Non-pigmented ciliary epithelial cell (primary cell): Measurements from ENCODE around the gene SARS1.
"Not testable (repeated sequence)": the region's sequence is repeated elsewhere in the genome, so short reads cannot be mapped to it uniquely, and the experiment has no call there.

Experiments used
- DNase-seq: peaks from one replicate; pipeline ENCODE4 v3.0.0-alpha.2; 2010; ENCODE audit warnings: low read depth

The SARS1 gene

DNA sequence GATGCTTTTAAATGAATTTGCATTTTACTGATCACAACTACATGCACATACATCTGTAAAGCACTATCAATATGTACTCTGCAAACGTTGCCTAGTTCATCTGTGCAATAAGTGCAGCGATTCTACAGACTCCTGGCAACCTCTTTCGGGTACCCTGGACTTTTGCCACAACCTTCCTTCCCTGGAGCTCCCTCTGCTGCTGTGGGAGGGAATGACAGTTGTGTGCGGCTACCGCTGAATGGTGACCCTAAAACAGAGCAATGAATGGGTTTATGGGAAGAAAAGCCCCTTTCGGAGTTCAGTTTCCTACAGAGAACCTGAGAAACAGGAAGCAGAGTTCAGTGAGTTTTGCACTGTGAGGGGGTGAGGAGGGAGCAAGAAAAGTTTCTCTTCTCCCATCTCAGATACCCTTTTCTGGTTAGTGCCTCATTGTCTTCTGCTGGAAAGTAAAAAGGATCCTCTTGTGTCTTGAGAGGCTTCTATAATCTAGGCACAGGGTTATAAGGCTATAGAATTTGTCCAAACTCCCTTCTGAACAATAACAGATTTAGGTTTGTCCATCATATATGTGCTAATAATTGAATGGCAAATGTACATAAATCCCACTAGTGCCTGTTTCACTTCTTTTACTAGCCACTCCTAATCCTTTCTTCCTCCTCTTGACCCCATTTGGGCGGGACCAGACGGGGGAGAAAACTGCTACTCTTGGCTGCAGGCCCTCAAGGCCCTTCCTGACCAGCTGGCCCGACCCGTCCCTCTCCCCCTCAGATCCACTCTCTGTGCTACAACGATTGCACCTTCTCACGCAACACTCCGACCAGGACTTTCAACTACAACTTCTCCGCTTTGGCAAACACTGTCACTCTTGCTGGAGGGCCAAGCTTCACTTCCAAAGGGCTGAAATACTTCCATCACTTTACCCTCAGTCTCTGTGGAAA lies 19.8 kb upstream of the SARS1 start:
- no peak for DNase-seq

DNA sequence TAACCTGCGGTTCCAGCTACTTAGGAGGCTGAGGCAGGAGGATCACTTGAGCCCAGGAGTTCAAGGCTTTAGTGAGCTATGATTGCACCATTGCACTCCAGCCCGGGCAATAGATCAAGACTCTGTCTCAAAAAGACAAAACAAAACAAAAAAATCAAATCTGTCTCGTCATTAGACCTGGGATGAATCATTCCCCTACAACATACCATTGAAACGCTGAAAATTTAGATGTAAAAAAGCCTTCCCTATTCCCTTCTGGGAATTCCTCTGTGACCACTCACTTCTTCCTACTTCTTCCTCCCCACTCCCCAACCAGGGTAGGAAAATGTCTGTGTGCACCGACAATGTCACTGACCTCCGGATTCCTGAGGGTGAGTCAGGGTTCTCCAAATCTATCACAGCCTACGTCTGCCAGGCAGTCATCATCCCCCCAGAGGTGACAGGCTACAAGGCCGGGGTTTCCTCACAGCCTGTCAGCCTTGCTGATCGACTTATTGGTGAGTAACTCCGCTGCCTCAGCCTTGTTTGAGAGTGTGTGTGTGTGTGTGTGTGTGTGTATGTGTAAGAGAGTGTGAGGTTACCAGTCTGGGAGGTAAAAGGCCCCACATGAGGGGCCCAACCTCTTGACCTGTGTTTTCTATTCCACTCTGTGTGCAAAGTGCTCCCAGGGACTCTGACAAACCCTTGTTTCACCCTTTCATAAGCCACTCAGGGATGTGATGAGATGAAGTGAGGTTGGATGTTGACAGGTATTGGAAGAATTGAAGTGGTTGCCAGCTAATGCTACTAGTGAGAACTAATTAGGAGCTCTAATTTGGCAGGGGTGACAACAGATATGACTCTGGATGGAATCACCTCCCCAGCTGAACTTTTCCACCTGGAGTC lies 16.3 kb upstream of the SARS1 start:
- peak; percentile 98 for DNase-seq

DNA sequence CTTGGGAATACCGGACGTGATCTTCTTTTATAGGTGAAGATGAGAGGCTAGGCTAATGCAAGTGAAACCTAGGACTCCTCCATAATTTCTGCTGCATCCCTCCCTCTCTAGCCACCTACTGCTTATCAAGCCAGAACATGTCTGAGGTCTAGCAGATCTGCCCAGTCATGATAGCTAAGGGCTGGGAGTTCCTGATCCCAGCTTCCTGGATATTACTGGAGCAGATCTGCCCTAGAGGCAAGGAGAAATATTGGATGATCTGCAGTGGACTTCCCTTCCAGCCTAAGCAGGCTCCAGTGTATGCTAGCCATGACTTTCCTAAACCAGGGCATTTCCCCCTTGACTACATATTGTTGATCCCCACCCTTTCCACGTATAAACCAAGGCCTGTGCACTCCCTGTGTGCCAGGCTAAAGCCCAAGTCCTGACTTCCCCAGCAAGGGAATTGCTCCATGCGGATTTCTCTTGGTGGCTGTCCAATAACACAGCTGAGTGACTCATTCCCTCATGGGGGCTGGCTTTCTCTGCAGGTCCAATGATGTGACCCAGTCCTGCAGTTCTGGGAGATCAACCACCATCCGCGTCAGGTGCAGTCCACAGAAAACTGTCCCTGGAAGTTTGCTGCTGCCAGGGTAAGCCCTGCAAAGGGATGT lies 15.5 kb upstream of the SARS1 start:
- DNase-seq: no peak

- DNase-seq: no peak
Measured at GRCh38 chr1:109198745-109199144, 15.0 kb upstream of the SARS1 start.

DNA sequence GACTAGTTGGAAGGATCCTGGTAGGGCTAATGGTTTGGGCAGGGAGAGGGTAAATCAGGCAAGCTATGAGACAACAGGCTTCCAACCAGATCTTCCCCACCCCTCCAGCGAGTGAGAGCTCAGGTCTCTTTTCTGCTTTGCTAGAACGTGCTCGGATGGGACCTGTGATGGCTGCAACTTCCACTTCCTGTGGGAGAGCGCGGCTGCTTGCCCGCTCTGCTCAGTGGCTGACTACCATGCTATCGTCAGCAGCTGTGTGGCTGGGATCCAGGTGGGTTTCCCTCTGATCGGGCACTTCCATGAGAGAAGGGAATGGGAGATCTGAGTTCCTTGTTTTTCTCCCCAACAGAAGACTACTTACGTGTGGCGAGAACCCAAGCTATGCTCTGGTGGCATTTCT lies 14.0 kb upstream of the SARS1 start:
- no peak for DNase-seq

DNA sequence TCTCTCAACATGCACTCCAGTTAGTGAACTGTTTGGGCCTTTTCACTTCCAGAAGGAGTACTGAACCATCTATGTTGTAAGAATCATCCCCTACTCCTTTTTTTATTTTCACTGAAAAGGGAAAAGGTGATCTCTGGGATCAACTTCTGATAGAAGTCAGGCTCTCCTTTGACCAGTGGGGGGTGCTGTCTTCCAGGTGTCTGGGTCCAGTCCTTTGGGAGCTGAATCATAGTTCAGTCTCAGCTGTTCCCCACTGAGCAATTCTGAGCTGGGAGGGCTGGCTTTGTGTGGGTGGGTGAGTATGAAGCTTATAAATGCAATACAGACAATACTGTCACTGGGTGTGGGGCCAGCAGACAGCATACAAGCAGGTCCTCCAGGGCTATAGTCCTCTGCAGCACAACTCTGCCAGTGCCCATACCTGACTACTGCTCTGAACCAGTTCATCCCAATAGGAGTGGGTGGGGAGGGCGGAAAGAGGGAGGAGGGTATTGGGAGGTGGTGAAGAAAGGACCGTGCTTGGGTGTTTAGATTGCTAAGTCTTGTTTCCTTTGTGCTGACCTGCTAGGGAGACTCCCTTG lies 12.5 kb upstream of the SARS1 start:
- DNase-seq: peak; percentile 92

DNA sequence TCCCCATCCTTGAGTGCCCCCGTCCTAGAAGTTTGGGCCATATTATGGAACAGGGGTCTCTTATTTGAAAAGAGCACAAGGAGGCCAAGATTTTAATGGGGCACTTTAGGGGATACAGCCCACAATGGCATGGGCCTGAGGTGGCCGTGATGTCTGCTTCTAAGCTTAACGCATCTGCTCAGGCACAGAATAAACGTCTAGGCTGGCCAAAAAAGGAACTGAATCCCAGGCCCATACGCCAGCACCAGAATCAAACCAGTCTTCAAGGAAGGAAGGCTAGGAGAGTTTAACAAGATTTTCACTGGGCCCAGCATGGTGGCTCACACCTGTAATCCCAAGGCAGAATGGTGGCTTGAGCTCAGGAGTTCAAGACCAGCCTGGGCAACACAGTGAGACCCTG lies 9.2 kb upstream of the SARS1 start:
- no peak for DNase-seq

DNA sequence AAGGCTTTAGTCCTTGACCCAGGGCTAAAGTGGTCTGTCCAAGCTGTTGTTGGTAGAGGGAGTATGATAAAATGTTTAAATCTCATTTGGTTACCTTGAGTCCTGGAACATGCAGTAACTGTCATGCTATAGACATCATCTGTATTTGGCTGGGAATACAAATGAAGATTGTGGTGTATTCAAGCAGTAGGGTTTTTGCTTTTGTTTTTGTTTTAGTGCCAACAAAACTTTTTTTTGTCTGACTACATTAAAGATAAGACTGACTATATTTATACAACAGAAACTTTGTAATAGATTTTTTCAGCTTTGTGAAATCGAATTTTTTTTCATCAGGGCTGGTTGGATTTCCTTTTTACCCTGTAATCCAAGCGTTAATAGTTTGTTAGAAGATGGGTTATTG lies 7.4 kb upstream of the SARS1 start:
- DNase-seq: no peak

- no peak for DNase-seq
Measured at GRCh38 chr1:109207467-109208103, 6.1 kb upstream of the SARS1 start.

- DNase-seq: no peak
Measured at GRCh38 chr1:109208394-109208793, 5.3 kb upstream of the SARS1 start.

DNA sequence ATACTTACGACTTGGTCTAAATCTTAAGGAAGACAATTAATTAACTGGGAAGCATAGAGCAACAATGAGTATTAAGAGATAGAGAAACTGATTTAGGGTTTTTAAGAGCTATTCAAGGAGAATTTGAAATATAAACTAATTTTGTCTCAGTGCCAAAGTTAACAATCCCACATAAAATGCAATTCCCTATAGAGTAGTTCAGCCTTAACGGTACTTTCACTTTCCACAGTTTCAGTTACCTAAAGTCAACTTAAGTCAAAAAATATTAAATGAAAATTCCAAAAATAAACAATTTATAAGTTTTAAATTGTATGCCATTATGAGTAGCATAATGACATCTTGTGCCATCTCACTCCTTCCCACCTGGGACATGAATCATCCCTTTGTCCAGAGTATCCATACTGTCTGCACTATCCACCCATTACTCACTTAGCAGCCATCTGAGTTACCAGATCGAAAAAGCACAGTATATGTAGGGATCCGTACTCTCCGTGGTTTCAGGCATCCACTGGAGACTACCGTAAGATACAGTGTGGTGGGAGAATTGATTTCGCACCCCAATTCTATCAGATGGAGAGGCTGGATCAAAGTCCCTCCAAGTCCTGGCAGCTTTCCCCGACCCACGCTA lies 4.8 kb upstream of the SARS1 start:
- no peak for DNase-seq

DNA sequence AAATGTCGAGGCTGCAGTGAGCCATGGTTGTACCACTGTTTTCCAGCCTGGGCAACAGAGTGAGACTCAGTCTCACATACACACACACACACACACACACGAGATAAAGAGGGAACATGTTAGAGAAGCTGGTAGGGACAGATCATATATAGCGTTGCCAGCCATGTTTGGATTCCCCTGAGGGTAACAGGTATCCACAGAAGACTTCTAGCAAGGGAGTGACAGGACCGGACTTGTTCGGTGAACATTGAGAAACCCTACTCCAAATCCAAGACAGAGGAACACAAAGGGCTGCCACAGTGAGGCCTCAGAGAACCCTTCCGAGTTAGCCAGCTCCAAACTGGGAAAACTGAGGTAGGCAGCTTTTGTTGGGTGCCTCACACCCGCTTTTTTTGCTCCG lies 3.7 kb upstream of the SARS1 start:
- DNase-seq: no peak

- DNase-seq: no peak
Measured at GRCh38 chr1:109213345-109213823, 334 bp upstream of the SARS1 start.

GRCh38 chr1:109214695-109215623 lies 1.2 kb downstream of the SARS1 start:
- peak; percentile 66 for DNase-seq

DNA sequence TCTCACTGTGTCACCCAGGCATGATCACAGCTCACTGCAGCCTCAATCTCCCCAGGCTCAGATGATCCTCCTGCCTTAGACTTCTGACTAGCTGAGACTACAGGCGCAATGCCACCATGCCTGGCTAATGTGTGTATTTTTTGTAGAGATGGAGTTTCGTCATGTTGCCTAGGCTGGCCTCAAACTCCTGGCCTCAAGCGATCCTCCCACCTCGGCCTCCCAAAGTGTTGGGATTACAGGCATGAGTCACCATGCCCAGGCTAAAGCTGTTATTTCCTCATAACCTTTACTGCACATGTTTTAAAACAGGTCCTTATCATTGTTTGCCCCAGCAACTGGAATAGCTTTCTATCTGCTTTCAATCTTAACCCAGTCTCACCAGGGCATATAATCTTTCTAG lies 2.9 kb downstream of the SARS1 start:
- no peak for DNase-seq

GRCh38 chr1:109218516-109218915 lies 4.8 kb downstream of the SARS1 start:
- DNase-seq: no peak

- not testable (repeated sequence) for DNase-seq
Measured at GRCh38 chr1:109221201-109221600, 7.5 kb downstream of the SARS1 start.

- DNase-seq: no peak
Measured at GRCh38 chr1:109225308-109225707, 11.6 kb downstream of the SARS1 start.

GRCh38 chr1:109225711-109226445 lies 12.2 kb downstream of the SARS1 start:
- DNase-seq: no peak
